HG02798 (cell line): ENCODE results near the gene RIPOR3.
"Not testable (repeated sequence)": the region's sequence is repeated elsewhere in the genome, so short reads cannot be mapped to it uniquely, and the experiment has no call there.

Experiments
- ATAC-seq: cut with Tn5 transposase; IDR thresholded peaks from one replicate; pipeline ENCODE4 v1.9.1; 2021; ENCODE audit warnings: mild to moderate bottlenecking; ENCODE audit not compliant: unreplicated experiment, poor library complexity

Gene RIPOR3

DNA sequence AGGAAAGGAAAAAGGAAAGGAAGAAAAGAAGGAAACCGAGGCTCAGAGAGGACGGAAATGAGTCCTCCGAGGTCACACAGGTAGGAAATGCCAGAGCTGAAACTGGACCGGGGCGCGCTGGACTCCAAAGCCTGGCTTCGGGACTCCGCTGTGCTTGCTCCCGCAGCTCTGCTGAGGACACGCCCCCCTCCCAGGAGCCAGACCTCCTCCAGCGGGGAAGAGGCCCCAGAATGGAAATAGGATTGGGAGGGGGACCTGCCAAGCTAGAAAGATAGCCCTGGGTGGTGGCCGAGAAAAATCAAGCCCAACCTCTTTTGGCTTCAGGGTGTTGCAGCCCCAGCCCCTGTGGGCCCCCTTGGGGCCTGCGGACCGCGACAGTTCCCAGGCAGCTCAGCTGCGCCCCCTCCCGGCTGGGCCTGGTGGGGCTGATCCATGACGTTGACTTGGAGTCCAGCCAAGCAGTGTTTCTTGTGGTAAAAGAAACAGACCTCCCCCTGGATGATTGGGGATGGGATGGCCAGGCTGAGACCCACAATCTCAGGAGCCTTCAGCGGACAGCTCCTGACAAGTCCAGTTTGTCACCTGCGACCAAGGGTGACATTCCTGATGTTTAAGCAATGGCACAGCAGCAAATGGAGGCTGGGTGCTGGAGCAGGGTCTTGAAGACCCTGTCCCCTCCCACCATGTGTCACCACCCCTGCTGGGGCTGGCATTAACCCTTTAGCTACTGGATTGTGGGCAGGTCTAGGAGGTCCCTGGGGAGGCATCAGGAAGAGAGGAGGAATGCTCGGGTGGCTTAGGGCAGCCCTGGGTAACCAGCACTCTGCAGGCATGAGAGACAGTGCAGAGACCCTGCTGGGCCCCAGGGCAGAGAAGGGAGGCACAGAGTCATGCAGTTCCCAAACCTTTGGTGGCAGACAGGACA, 55.4 kb downstream of the RIPOR3 start:
- no peak for ATAC-seq

- ATAC-seq, result no peak
Measured at GRCh38 chr20:50635014-50635557, 56.3 kb downstream of the RIPOR3 start.

DNA sequence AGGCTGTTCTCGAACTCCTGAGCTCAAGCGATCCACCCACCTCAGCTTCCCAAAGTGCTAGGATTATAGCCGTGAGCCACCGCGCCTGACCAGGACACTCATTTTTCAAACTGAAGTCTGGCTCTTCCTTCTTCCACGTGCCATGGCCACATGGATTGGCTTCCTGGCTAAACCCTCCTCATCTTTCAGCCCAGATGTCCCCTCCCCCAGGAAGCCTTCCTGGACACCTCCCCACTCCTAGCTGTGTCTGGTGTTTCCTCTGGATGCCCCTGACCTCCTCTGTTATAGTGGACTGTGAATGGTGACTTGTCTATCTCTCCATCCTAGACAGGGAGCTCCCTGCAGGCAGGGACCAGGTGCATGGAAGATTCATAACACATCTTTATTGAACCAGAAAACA, 57.2 kb downstream of the RIPOR3 start:
- ATAC-seq, result no peak

- no peak for ATAC-seq
Measured at GRCh38 chr20:50633361-50633760, 58.0 kb downstream of the RIPOR3 start.

GRCh38 chr20:50632701-50633100, 58.6 kb downstream of the RIPOR3 start:
- no peak for ATAC-seq

GRCh38 chr20:50632236-50632635, 59.1 kb downstream of the RIPOR3 start:
- ATAC-seq, result no peak

DNA sequence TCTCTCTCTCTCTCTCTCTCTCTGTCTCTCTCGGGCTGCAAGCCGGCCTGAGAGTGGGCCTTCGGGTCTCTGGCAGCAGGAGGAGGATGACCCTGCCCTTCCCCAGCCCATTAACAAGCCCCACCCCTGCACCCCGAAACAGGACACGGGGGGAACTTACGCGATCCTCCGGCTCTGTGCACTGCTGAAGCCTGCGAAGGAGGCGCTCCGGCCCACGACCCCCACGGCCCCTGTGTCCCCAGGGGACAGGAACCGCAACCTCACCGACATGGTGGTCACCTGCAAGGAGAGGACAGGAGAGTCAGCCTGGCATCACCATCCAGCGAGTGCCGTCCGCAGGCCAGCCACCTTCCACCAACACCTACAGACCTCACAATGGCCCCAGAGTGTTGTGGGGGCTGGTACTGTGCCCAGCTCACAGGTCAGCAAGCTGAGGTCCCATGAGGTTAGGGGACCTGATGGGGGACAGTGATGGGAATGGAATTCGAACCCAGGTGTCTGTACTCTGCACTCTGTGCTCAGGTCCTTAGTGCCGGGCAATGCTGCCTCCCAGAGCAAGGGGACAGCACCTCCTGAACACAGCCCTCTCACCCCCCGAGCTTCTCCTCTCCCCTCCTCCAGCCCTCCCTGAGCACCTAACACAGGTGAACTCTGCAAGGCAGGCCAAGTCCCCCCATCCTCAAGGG, 60.6 kb downstream of the RIPOR3 start:
- no peak for ATAC-seq

DNA sequence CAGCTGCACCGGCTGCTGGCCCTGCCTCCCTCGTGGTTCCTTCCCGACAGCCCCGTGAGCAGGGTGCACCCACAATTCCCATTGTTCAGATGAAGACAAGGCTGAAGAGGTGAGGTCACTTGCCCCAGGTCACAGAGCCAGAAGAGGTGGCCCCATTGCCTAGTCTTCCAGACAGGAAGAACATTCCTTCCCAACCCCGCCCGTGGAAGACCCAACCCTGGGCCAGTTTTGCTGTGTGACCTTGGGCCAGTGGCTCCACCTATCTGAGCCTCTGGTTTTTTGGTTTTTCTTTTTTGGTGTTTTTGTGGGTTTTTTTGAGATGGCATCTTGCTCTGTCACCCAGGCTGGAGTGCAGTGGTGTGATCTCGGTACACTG, 61.7 kb downstream of the RIPOR3 start:
- no peak for ATAC-seq

GRCh38 chr20:50628853-50629669, 62.3 kb downstream of the RIPOR3 start:
- ATAC-seq, result no peak

DNA sequence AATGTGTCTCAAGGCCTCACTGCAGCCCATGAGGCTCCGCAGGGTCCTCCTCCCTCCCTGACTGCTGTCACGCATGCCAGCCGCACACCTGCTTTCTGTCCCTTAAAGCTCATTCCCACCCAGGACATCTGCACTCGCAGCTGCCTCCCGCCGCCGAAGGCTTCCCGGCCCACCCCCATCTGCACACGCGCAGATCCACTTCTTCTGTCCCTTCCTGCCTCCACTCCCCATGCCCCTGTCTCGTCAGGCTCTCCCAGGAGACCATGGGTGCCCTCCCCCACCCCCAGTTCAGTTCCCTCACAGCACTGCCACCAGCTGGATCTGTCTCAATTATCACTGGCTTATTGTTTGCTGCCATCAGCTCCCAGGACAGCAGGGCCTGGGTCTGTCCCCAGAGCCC, 63.0 kb downstream of the RIPOR3 start:
- ATAC-seq, result no peak

DNA sequence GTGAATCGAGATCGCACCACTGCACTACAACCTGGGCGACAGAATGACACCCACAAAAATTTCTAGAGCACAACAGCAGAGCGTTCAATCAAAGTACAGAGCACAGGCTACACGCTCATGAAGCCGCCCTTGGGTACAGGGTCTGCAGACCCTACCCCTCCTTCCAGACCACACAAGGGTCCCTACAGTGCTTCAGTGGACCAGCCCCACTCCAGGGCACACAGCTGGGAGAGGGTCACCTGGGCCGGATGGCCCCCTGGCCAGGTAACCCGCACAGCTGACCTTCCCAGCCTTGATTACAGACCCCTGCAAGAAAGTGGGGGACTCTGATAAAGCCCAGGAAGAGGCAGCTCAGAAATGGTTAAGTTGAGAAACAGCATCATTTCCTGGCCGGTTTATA, 63.6 kb downstream of the RIPOR3 start:
- ATAC-seq, result no peak

DNA sequence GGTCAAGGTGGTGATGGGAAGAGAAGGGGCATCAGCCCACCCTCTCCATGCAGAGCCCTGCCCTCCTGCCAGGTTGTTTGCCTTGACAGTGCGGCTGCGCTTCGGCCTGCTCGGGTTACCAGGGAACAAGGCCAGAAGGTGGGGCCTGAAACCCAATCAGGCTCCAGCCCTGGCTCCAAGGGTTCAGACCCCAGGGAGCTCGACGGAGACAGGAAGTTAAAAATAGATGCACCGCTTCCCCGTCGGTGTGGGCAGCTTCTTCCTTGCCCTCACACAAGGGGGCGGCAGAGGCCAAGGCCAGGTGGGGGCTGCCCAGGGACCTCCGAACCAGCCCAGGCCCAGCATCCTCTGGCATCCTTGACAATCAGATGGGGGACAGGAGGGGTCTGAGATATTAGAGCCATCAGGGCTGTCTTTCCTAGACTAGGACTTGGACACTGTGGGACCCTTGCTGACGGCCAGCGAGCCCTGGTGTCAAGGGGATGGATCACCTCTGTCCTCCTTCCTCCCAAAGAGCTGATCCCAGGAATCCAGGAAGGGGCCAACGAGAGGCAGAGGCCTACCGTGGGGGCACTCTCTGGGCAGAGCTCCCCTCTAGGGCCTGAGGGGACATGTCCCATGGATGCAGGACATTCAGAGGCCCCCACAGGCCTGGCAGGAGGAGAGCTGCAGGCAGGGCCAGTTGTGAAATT, 65.2 kb downstream of the RIPOR3 start:
- no peak for ATAC-seq

DNA sequence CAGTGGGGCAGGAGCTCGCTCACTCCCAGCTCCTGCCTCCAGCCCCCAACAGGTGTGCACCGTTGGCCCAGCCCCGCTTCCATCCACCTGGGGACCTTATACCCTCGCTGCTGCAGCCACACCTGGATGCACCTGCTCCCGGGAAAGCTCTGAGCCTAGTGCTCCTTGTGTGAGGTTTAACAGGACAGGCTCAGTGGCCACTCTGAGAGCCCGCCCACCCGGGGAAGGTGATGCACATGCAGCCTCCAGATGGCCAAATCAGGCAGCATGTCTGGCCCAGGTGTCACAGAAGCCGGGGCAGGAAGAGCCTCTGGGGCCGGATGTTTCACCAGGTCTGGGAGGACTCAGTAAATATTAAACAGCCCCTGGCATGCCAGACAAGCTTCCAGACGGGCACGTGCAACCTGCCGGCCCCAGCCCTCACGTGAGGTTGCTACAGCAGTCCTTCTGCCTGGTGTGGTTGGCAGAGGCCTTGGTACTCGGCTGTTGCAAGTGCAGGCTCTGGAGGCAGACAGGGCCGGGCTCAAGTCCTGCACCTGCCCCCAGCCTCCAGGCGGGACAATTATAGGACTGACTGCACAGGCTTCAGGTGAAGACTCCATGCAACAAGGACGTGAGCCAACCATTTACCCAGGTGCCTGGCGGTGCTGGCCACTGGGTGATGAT, 66.9 kb downstream of the RIPOR3 start:
- no peak for ATAC-seq

DNA sequence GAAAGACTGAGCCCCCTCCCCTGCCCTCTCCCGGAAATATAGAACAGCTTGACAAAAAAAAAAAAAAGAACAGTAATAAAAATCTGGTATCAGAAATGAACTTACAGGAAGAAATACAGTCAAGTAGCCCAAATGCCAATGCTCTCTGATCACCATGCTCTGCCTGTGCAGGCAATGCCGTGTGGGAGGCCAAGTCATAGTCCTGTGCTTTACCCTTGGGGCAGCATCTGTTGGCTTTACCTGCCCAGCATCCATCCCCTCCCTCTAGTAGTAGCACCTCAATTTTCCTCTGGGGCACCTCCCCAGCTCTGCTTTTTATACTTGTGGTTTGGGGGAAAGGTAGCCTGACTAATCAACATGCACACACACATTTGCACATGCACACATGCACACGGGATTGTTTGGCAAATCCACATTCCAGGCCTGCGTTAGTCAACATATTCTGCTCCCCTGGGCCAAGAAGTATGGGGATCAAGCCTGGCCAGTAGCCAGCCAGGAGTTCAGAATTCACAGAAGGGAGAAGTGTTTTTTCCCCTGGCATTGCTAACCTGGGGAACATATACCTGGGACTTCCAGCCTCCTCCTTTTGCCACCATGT, 70.2 kb downstream of the RIPOR3 start:
- ATAC-seq, result no peak

DNA sequence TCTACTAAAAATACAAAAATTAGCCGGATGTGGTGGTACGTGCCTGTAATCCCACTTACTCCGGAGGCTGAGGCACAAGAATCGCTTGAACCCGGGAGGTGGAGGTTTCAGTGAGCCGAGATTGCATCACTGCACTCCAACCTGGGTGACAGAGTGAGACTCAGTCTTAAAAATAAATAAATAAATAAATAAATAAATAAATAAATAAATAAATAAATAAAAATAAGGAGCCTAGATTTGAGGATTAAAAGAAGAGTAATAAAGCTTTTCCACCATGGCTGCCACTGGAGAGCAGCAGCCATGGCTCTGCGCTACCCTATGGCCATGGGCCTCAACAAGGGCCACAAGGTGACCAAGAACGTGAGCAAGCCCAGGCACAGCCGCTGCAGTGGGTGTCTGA, 70.9 kb downstream of the RIPOR3 start:
- ATAC-seq, result not testable (repeated sequence)

DNA sequence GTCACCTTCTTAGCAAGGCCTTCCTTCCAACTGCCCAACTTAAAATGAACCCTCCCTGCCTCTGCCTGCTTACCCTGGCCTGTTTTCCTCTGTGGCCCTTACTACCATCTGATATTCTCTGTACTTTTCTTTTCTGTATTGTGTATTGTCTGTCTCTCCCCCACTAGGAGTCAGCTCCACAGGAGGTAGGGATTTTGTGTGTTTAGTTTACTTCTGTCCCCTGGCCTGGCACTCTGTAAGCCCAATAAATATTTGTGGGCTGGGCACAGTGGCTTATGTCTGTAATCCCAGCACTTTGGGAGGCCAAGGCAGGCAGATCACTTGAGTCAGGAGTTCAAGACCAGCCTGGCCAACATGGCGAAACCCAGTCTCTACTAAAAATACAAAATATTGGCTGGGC, 72.8 kb downstream of the RIPOR3 start:
- ATAC-seq, result no peak

DNA sequence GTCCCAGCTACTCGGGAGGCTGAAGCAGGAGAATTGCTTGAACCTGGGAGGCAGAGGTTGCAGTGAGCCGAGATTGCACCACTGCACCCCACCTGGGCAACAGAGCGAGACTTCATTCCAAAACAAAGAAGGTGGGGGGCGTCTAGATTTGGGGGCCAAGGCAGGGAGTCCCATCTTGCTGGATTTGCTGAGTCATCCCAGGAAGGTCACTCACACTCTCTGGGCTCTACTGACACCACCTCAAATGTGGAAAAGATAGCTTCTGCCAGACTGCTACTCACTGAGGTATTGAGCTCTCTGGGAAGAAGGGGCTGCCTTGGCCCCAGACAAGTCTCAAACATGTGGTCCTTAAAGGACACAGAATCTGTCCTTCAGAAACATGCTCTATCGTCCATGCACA, 74.3 kb downstream of the RIPOR3 start:
- no peak for ATAC-seq

GRCh38 chr20:50615407-50615806, 75.9 kb downstream of the RIPOR3 start:
- ATAC-seq, result no peak
